HepG2 (cell line): ENCODE data around the gene PKMYT1. TPM values are rescaled to one million over a fixed set of nuclear protein-coding genes. Genes with fewer than 3 reads are reported as not detected.
A peak's percentile ranks its signal among the peaks of the same experiment; 100 is the strongest.

Source experiments
- ATAC-seq: fragments of 200-7000 bp; cut with Tn5 transposase; 3 replicates; pipeline ENCODE4 v1.9.1; 2020; ENCODE audit warnings: mild to moderate bottlenecking, moderate library complexity
- BruUV-seq: library from RNA; stranded (reverse); fragments of 400-500 nt; replicated peaks from 2 replicates; lab custom pipeline; 2021; lab: Mats Ljungman, UMichigan
- CTCF ChIA-PET: fragments of 300-600 bp; formaldehyde crosslinking; extraction: SDS; loops from one replicate; lab custom pipeline; 2021; ENCODE audit warnings: low total read pairs, inconsistent platforms, low intra/inter-chr PET ratio; lab: Yijun Ruan, JAX
- POLR2A ChIA-PET: fragments of 350-600 bp; sonication (Branson Sonifier 250); formaldehyde crosslinking; loops from one replicate; lab custom pipeline; 2020; ENCODE audit warnings: antibody characterized with exemption, inconsistent platforms; lab: Yijun Ruan, JAX
- DNase-seq: peaks from one replicate; pipeline ENCODE4 v3.0.0-alpha.2; 2015; ENCODE audit warnings: low spot score
- FAIRE-seq: peaks from 3 replicates; lab custom pipeline; 2011; peaks lifted over from hg19 to GRCh38; lab: Jason Lieb, UNC
- H2AFZ ChIP-seq: one replicate; pipeline ENCODE4 v1.6.1; 2011; ENCODE audit warnings: low read length, inconsistent platforms
- H3K27ac ChIP-seq: fragments of 300-600 bp; 3 replicates; pipeline ENCODE4 v1.8.0; 2011; ENCODE audit warnings: mixed run types, mild to moderate bottlenecking, mixed read lengths, low read length, inconsistent platforms; ENCODE audit not compliant: insufficient read depth; ENCODE audit errors: extremely low read length
- H3K27me3 ChIP-seq, 2 experiments: fragments of 200-600 bp in 1 of 2; 2 replicates in 1 of 2; 3 replicates in 1 of 2; pipeline versions ENCODE4 v1.6.0 to v1.8.0; 2011; ENCODE audit warnings: low read length in 2 of 2, mild to moderate bottlenecking in 2 of 2, moderate library complexity in 2 of 2, inconsistent platforms in 1 of 2; ENCODE audit not compliant: insufficient read depth in 2 of 2, control insufficient read depth in 1 of 2
- H3K36me3 ChIP-seq, 2 experiments: fragments of 200-600 bp in 1 of 2; replicated peaks in 1 of 2; 2 replicates in 1 of 2; 3 replicates in 1 of 2; pipeline versions ENCODE4 v1.5.1 to v1.8.0; 2011; ENCODE audit warnings: low read length in 2 of 2, inconsistent platforms in 1 of 2; ENCODE audit not compliant: insufficient read depth in 2 of 2, control insufficient read depth in 1 of 2
- H3K4me1 ChIP-seq: 2 replicates; pipeline ENCODE4 v1.5.1; 2012; ENCODE audit warnings: low read length, inconsistent platforms; ENCODE audit not compliant: insufficient read depth
- H3K4me2 ChIP-seq: 2 replicates; pipeline ENCODE4 v1.6.0; 2011; ENCODE audit warnings: low read depth, low read length, inconsistent platforms
- H3K4me3 ChIP-seq, 3 experiments: fragments of 200-600 bp in 1 of 3; sonication (generic), shearing (Covaris generic) in 1 of 3; replicated peaks in 1 of 3; 2 replicates each; pipeline ENCODE4 v1.5.1; 2011 to 2016; ENCODE audit warnings: low read length in 3 of 3, inconsistent platforms in 2 of 3, low read depth in 2 of 3, mild to moderate bottlenecking in 2 of 3, control low read depth in 1 of 3, mixed read lengths in 1 of 3; ENCODE audit not compliant: insufficient read depth in 1 of 3
- H3K79me2 ChIP-seq: one replicate; pipeline ENCODE4 v1.6.1; 2011; ENCODE audit warnings: low read length, inconsistent platforms; ENCODE audit not compliant: insufficient read depth
- H3K9ac ChIP-seq: 2 replicates; pipeline ENCODE4 v1.6.0; 2011; ENCODE audit warnings: mild to moderate bottlenecking, low read depth, low read length, inconsistent platforms; ENCODE audit not compliant: insufficient read depth
- H3K9me3 ChIP-seq: 2 replicates; pipeline ENCODE4 v1.5.1; 2012; ENCODE audit warnings: mild to moderate bottlenecking, low read length
- H4K20me1 ChIP-seq: 2 replicates; pipeline ENCODE4 v1.6.0; 2011; ENCODE audit warnings: inconsistent platforms, mild to moderate bottlenecking, low read length, moderate library complexity; ENCODE audit not compliant: insufficient read depth
- KDM5B ChIP-seq: sonication (generic); formaldehyde crosslinking; IDR thresholded peaks from 2 replicates; pipeline ENCODE4 v1.4.0; 2020; ENCODE audit warnings: missing genetic modification reagents, mild to moderate bottlenecking, borderline replicate concordance
- MIER2 ChIP-seq: IDR thresholded peaks from 2 replicates; pipeline ENCODE4 v1.6.1; 2016; ENCODE audit warnings: missing biosample characterization, missing genetic modification reagents
- SP1 ChIP-seq, 2 experiments: fragments of 450-650 bp in 1 of 2; sonication (generic) in 1 of 2; formaldehyde crosslinking in 1 of 2; IDR thresholded peaks; 2 replicates each; pipeline versions ENCODE4 v1.4.0 to v1.6.1; 2016 to 2020; ENCODE audit warnings: missing genetic modification reagents in 1 of 2
- ZEB1 ChIP-seq: IDR thresholded peaks from 2 replicates; pipeline ENCODE4 v1.6.1; 2012; ENCODE audit warnings: mild to moderate bottlenecking, low read depth, inconsistent platforms; ENCODE audit not compliant: insufficient replicate concordance
- ZFP36L2 ChIP-seq: sonication (generic); formaldehyde crosslinking; IDR thresholded peaks from 2 replicates; pipeline ENCODE4 v1.4.0; 2020; ENCODE audit warnings: missing genetic modification reagents
- ZNF230 ChIP-seq: sonication (generic); formaldehyde crosslinking; IDR thresholded peaks from 2 replicates; pipeline ENCODE4 v1.4.0; 2020; ENCODE audit warnings: mild to moderate bottlenecking, missing genetic modification reagents
- ZNF274 ChIP-seq: sonication (generic); formaldehyde crosslinking; IDR thresholded peaks from 2 replicates; pipeline ENCODE4 v1.5.1; 2020; ENCODE audit warnings: mild to moderate bottlenecking, missing genetic modification reagents
- ZNF614 ChIP-seq: IDR thresholded peaks from 2 replicates; pipeline ENCODE4 v1.6.1; 2018; ENCODE audit warnings: missing biosample characterization, missing genetic modification reagents, inconsistent platforms, borderline replicate concordance
- WGBS: methylation state at CpG from one replicate; pipeline ENCODE4 v1.1.6; 2017; ENCODE audit warnings: low lambda C conversion rate; 5-methylcytosine and 5-hydroxymethylcytosine counted together
- in situ Hi-C: cut with HindIII; loops from 2 replicates; pipeline ENCODE4 v1.10.0; 2017; ENCODE audit warnings: low pct_unique_long_range_greater_than_20kb; ENCODE audit not compliant: extremely low pct_ligation_motif_present
- intact Hi-C: fragments of 100-400 bp; cut with micrococcal nuclease; formaldehyde crosslinking; loops from one replicate; pipeline ENCODE4 v1.10.0; 2022; ENCODE audit not compliant: unreplicated experiment
- polyA plus RNA-seq, 8 experiments: library from polyadenylated mRNA; depleted of rRNA in 3 of 8; stranded (reverse) in 7 of 8; unstranded in 1 of 8; fragments of >200 nt; fragmentation: Illumina TruSeq in 4 of 8; extraction: Trizol in 4 of 8; gene quantifications; 2 replicates each; pipeline versions ENCODE4 v1.2.1 to v1.2.3, GENCODE V29; 2011 to 2016; ENCODE audit warnings: low read depth in 4 of 8, missing spikeins in 1 of 8, mixed read lengths in 1 of 8; ENCODE audit not compliant: insufficient read depth in 1 of 8
- total RNA-seq, 5 experiments: library from RNA; depleted of rRNA; stranded (reverse); fragments of >200 nt; fragmentation: Illumina TruSeq; extraction: Trizol; gene quantifications; 2 replicates each; pipeline ENCODE4 v1.2.3, GENCODE V29; 2016; ENCODE audit warnings: low read depth in 1 of 5
- TF ChIP-seq, protein P1 (sequence below): sonication (generic); formaldehyde crosslinking; IDR thresholded peaks from one replicate; pipeline ENCODE4 v1.5.1; 2020; ENCODE audit warnings: mild to moderate bottlenecking, missing genetic modification reagents; ENCODE audit errors: not compliant biosample characterization
- TF ChIP-seq, protein P2 (sequence below): IDR thresholded peaks from 2 replicates; pipeline ENCODE4 v1.6.1; 2016; ENCODE audit warnings: mild to moderate bottlenecking
- TF ChIP-seq, protein P3 (sequence below): sonication (generic); formaldehyde crosslinking; IDR thresholded peaks from 2 replicates; pipeline ENCODE4 v1.5.1; 2020; ENCODE audit warnings: missing genetic modification reagents, mild to moderate bottlenecking, borderline replicate concordance

Gene PKMYT1
- total and polyA plus RNA-seq, 2 of the 13 experiments (the other 11 are each of a cell fraction or from before 2014, with no cell fraction given): 7.0 to 27.8 TPM

DNA sequence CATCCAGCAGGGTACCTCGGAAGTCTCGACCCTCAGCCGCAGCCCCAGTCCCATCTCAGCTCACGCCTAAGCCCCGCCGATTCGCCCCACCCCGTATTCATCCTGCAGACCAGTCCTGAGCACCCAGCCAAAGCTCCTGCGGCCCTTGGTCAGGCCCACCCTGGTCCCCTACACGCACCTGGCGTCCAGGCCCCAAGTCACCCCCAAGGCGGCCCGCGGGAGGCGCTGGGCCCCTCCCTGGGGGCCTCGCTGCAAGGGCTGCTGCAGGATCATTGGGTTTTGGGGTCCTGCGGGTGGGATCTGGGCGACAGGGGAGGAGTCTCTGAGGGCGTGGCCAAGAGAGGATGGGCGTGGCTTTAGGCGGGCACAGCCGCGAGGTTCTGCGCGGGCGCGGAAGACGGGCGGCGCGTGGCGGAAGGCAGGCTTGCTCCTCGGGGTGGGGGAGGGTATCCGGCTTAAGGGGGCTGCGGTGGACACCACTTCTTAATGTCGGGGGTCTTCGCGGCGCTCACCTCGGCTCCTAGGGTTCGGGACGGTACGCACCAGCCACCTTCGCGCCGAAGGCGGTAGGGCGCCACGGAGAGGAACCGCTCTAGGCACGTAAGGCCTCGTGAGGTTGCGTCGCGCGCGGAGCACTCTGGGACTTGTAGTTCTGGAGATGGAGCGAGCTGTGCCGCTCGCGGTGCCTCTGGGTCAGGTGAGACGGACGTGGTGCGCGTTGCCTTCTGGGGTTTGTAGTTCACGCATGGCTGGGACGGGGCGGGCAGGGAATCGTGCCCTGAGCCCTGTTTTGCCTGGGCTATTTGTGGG lies 43.6 kb upstream of the PKMYT1 start, which contains the start of the genes HCFC1R1 and THOC6:
TSS of gene HCFC1R1 (minus strand) at position 274 of the 810 bp plus-strand sequence. CDS start at position 273, 1 bp downstream.
TSS of gene THOC6 (plus strand) at position 367 of the 810 bp plus-strand sequence. CDS start at position 659, 292 bp downstream.
- peak; percentile 98 for FAIRE-seq
- WGBS: 0% methylated on average over 16 of the region's 69 CpGs
- intact Hi-C loops (loop anchor here (1.0 kb wide), 1 partner anchor 20 kb away; no protein-coding TSS in a partner anchor), in situ Hi-C loops (no loop called here)
- H3K4me3 ChIP-seq: peak within 1 kb of the TSS; percentile 62 to 93 (median 65)
- peaks cover 0 to 4% of the 10 kb centered on the region in 2 experiments; a peak in 3 of 5 replicates for H3K27me3 ChIP-seq
- peak within 1 kb of the TSS; percentile 93 for H3K27ac ChIP-seq
- no peaks in the 10 kb centered on the region for H3K9me3 ChIP-seq
- H3K36me3 ChIP-seq: peaks cover 16 to 17% of the 10 kb centered on the region in 2 experiments; a peak in 4 of 5 replicates
- H3K9ac ChIP-seq: peak within 1 kb of the TSS; percentile 99
- TSS peak; percentile 41 for BruUV-seq
- peak; percentile 66 for ATAC-seq
- peak within 1 kb of the TSS; percentile 85 for H3K4me2 ChIP-seq
- H3K4me1 ChIP-seq: peaks cover 50% of the 10 kb centered on the region
- POLR2A ChIA-PET: interaction anchor here (0.9 to 18.8 kb wide), 17 partner anchors 8 to 272 kb away, joined by 3 to 750 read pairs (median 4); partner anchors contain the start of genes CLDN9, IL32, KREMEN2 and PKMYT1
- H4K20me1 ChIP-seq: peaks cover 31% of the 10 kb centered on the region; the same call in 1 of the 2 replicates
- no peak within 1 kb of the TSS for H2AFZ ChIP-seq
- CTCF ChIA-PET: no interaction called here
- H3K79me2 ChIP-seq: peaks cover 5% of the 10 kb centered on the region
- peak; percentile 96 for DNase-seq
- peak; percentile 82 for TF ChIP-seq ZNF274
- 0 out of 2 replicates have a peak, but pooled peaks have one; percentile 27 for TF ChIP-seq ZFP36L2 (CRISPR knock-in tag)
- peak; percentile 84 for TF ChIP-seq KDM5B (CRISPR knock-in tag)
- no peak for TF ChIP-seq SP1 (IDR thresholded peaks at IDR 0.05)
- TF ChIP-seq SP1 (CRISPR knock-in tag; IDR thresholded peaks at IDR 0.05): peak; percentile 84
- no peak for TF ChIP-seq ZEB1
- TF ChIP-seq, protein P1, sequence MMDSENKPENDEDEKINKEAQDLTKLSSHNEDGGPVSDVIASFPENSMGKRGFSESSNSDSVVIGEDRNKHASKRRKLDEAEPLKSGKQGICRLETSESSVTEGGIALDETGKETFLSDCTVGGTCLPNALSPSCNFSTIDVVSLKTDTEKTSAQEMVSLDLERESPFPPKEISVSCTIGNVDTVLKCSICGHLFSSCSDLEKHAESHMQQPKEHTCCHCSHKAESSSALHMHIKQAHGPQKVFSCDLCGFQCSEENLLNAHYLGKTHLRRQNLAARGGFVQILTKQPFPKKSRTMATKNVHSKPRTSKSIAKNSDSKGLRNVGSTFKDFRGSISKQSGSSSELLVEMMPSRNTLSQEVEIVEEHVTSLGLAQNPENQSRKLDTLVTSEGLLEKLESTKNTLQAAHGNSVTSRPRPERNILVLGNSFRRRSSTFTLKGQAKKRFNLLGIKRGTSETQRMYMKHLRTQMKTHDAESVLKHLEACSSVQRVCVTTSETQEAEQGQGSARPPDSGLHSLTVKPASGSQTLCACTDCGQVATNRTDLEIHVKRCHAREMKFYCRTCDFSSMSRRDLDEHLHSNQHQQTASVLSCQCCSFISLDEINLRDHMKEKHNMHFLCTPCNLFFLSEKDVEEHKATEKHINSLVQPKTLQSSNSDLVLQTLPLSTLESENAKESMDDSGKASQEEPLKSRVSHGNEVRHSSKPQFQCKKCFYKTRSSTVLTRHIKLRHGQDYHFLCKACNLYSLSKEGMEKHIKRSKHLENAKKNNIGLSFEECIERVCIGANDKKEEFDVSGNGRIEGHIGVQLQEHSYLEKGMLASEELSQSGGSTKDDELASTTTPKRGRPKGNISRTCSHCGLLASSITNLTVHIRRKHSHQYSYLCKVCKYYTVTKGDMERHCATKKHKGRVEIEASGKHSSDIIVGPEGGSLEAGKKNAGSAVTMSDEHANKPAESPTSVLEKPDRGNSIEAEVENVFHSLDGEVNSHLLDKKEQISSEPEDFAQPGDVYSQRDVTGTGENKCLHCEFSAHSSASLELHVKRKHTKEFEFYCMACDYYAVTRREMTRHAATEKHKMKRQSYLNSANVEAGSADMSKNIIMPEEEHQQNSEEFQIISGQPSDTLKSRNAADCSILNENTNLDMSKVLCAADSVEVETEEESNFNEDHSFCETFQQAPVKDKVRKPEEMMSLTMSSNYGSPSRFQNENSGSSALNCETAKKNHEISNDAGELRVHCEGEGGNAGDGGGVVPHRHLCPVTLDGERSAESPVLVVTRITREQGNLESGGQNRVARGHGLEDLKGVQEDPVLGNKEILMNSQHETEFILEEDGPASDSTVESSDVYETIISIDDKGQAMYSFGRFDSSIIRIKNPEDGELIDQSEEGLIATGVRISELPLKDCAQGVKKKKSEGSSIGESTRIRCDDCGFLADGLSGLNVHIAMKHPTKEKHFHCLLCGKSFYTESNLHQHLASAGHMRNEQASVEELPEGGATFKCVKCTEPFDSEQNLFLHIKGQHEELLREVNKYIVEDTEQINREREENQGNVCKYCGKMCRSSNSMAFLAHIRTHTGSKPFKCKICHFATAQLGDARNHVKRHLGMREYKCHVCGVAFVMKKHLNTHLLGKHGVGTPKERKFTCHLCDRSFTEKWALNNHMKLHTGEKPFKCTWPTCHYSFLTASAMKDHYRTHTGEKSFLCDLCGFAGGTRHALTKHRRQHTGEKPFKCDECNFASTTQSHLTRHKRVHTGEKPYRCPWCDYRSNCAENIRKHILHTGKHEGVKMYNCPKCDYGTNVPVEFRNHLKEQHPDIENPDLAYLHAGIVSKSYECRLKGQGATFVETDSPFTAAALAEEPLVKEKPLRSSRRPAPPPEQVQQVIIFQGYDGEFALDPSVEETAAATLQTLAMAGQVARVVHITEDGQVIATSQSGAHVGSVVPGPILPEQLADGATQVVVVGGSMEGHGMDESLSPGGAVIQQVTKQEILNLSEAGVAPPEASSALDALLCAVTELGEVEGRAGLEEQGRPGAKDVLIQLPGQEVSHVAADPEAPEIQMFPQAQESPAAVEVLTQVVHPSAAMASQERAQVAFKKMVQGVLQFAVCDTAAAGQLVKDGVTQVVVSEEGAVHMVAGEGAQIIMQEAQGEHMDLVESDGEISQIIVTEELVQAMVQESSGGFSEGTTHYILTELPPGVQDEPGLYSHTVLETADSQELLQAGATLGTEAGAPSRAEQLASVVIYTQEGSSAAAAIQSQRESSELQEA (CRISPR knock-in tag): peak; percentile 89
- peak; percentile 87; the same call in 1 of the 2 replicates for TF ChIP-seq ZNF230 (CRISPR knock-in tag)
- TF ChIP-seq ZNF614 (CRISPR knock-in tag): peak; percentile 88
- TF ChIP-seq MIER2 (CRISPR knock-in tag): no peak
- TF ChIP-seq, protein P2, sequence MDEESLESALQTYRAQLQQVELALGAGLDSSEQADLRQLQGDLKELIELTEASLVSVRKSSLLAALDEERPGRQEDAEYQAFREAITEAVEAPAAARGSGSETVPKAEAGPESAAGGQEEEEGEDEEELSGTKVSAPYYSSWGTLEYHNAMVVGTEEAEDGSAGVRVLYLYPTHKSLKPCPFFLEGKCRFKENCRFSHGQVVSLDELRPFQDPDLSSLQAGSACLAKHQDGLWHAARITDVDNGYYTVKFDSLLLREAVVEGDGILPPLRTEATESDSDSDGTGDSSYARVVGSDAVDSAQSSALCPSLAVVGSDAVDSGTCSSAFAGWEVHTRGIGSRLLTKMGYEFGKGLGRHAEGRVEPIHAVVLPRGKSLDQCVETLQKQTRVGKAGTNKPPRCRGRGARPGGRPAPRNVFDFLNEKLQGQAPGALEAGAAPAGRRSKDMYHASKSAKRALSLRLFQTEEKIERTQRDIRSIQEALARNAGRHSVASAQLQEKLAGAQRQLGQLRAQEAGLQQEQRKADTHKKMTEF: peak; percentile 94
- TF ChIP-seq, protein P3, sequence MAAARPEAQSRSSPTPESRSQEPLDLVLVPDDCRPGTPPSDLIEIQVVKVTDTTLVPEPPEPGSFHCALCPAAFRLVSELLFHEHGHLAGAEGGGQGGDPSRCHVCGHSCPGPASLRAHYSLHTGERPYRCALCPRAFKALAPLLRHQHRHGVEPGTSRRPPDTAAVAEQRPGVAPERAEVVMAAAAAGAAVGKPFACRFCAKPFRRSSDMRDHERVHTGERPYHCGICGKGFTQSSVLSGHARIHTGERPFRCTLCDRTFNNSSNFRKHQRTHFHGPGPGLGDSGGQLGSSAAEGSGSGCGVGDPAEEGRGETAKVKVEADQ (CRISPR knock-in tag): peak; percentile 88
